LNCaP clone FGC (cell line): ENCODE measurements around the gene VNN1.
A peak's percentile ranks its signal among the peaks of the same experiment; 100 is the strongest.

Source experiments
- DNase-seq: peaks from one replicate; pipeline ENCODE4 v3.0.0-alpha.2; 2011; ENCODE audit warnings: low read depth
- H3K4me3 ChIP-seq: 2 replicates; pipeline ENCODE4 v1.5.1; 2011; ENCODE audit warnings: mild to moderate bottlenecking, low read depth, low read length, control low read depth
- TF ChIP-seq, protein P1 (sequence below): IDR thresholded peaks from 2 replicates; pipeline ENCODE4 v1.5.1; 2012; ENCODE audit warnings: mild to moderate bottlenecking; ENCODE audit not compliant: control insufficient read depth, insufficient read depth; ENCODE audit errors: extremely low read depth

Gene VNN1

DNA sequence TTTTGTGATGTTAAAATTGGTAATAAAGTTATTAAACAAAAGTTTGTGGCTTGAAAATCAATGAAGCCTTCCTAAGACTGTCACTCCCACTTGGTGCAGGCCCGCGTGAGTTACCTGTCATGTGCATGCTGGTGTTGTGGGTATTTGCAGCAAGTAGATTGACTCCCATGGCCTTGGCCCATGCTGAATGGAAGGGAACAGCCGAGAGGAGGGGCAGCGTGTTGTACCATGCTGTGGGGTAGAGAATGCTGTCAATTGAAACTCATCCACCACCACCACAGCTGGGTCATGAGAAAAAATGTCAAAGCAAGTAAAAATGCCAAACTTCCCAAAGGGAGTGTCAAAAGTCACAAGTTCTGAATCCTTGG is 12.7 kb upstream of the VNN1 start:
- no peak for DNase-seq
- TF ChIP-seq, protein P1, sequence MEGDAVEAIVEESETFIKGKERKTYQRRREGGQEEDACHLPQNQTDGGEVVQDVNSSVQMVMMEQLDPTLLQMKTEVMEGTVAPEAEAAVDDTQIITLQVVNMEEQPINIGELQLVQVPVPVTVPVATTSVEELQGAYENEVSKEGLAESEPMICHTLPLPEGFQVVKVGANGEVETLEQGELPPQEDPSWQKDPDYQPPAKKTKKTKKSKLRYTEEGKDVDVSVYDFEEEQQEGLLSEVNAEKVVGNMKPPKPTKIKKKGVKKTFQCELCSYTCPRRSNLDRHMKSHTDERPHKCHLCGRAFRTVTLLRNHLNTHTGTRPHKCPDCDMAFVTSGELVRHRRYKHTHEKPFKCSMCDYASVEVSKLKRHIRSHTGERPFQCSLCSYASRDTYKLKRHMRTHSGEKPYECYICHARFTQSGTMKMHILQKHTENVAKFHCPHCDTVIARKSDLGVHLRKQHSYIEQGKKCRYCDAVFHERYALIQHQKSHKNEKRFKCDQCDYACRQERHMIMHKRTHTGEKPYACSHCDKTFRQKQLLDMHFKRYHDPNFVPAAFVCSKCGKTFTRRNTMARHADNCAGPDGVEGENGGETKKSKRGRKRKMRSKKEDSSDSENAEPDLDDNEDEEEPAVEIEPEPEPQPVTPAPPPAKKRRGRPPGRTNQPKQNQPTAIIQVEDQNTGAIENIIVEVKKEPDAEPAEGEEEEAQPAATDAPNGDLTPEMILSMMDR, result no peak
- no peak overlapping the region for H3K4me3 ChIP-seq

DNA sequence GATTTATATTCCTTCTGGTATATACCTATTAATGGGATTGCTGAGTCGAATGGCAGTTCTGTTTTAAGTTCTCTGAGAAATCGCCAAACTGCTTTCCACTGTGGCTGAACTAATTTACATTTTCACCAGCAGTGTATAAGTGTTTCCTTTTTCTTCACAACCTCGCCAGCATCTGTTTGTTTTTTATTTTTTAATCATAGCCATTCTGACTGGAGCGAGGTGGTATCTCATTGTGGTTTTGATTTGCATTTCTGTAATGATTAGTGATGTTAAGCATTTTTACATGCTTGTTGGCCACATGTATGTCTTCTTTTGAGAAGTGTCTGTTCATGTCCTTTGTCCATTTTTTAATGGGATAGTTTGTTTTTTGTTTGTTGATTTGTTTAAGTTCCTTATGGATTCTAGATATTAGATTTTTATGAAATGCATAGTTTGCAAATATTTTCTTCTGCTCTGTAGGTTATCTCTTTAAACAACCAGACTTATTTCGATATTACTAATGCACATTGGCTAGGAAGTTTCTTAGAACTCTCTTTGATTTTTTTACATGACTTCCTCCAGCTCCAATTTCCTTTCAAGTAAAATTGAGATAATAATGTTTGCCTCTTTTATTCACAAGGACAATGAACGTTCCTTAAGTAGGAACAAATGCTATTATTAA is 12.2 kb upstream of the VNN1 start:
- DNase-seq, result no peak
- no peak overlapping the region for H3K4me3 ChIP-seq
- TF ChIP-seq, protein P1, result no peak

DNA sequence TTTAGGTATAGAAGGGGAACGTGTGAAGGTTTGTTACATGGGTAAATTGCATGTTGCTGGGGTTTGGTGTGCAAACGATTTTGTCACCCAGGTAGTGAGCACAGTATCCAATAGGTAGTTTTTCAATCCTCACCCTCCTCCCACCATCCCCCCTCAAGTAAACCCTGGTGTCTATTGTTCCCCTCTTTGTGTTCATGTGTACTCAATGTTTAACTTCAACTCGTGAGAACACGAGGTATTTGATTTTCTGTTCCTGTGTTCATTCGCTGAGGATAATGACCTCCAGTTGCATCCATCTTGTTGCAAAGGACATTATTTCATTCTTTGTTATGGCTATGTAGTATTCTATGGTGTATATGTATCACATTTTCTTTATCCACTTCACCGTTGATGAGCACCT is 11.6 kb upstream of the VNN1 start:
- DNase-seq, result no peak
- TF ChIP-seq, protein P1, result no peak
- H3K4me3 ChIP-seq, result no peak overlapping the region

DNA sequence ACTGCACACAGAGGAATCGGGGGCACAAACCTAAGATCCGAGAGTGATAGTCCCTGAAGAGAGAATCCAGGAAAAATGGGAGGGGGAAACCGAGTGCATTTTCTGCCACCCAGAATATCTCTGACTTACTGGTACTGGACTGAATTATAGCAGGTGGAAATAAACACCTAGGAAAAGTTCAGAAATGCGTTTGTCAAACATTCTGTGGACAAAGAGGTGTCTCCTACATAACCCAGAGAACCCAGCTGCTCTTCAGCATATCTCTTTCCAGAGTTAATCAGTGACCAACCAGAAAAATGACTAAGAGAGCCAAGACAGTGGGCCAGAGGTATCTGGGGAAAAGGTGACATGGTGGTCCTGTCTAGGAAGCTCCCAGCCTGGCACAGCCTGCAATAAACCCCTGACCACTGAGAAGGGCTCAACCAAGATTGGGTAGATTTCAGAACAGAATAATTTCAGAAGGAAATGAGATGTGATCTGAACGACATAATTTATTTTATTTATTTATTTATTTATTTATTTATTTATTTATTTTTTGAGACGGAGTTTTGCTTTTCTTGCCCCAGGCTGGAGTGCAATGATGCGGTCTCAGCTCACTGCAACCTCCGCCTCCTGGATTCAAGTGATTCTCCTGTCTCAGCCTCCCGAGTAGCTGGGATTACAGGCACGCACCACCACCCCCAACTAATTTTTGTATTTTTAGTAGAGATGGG is 6.0 kb upstream of the VNN1 start:
- DNase-seq, result no peak

DNA sequence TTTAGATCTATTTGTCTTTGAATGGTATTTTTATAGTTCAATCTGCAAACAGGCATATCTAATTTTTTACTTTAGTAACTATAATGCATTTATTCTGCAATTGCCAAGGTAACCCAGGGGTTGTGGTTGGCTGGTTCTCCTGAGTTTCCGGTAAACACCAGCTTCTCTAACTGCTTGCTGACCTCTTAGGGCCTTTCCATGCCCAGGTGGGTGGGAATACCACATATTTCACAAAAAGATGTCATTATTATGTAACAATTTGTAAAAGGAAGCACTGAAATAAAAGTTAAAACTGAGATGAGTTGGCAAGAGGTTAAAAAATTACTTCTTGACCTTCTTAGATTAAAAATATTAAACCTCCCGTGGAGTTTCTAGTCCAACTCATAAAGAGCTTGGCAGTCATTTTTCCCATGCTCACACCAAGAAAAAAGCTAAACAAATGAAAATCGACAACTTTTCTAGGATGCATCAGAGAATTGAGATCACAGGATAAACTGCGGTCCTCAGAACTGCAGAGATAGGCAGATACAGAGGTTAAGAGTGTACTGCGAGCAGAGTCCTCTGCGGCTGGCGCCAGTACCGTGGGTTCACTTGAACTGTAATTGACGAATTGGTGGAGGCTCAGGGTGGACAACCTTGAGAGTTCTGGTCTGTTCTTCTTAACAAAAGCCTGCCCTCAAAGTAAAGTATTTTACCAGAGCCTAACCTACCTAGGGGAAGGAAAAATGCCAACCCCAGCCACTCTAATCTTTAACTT is 2.2 kb upstream of the VNN1 start:
- no peak overlapping the region for H3K4me3 ChIP-seq
- TF ChIP-seq, protein P1, result no peak
- no peak for DNase-seq

More for the DNA sequence above, 6.0 kb upstream of the VNN1 start:
- TF ChIP-seq, protein P1, result no peak
- no peak overlapping the region for H3K4me3 ChIP-seq

DNA sequence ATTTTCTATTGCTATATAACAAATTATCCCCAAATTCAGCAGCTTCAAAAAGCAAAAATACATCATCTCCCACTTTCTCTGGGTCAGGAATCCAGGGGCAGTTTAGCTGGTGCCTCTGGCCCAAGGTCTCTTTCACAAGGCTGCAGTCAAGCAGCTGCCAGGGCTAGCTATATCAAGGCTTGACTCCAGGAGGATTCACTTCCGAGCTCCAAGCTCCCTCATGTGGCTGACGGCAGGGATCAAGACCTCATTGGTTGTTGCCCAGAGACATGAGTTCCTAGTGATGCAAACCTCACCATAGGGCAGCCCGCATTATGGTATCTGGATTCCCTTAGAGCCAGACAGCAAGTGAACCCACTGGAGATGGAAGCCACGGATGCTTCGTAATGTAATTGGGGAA is 1.3 kb upstream of the VNN1 start:
- TF ChIP-seq, protein P1, result peak; percentile 93
- H3K4me3 ChIP-seq, result no peak overlapping the region
- DNase-seq, result peak; percentile 67

DNA sequence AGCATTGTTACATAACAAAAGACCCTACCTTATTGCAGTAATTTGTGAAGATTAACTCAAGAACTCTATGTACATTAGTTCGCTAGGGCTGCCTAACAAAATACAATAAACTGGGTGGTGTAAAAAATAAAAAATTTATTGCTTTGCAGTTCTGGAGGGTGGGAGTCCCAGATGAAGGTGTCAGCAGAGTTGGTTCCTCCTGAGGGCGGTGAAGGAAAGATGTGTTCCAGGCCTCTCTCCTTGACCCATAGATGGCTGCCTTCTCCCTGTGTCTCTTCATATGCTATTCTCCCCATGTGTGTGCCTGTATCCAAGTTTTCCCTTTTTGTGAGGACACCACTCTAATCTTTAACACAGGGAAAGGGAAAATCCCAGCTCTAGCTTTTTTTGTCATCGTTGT is 305 bp upstream of the VNN1 start:
- no peak for DNase-seq
- TF ChIP-seq, protein P1, result no peak
- no peak overlapping the region for H3K4me3 ChIP-seq
